Body of pancreas (tissue), 4 donors: ENCODE measurements around the gene NRP2.

ENCODE experiments used
- CTCF ChIP-seq, 7 experiments: fragments of 450-650 bp in 4 of 7; fragments of 200-600 bp in 3 of 7; sonication (generic) in 3 of 7; IDR thresholded peaks; one replicate each; pipeline ENCODE4 v1.5.1; 2016 to 2019; ENCODE audit warnings: antibody characterized with exemption in 7 of 7
- POLR2A ChIP-seq, 3 donors: fragments of 450-650 bp; IDR thresholded peaks; one replicate each; pipeline ENCODE4 v1.6.1; 2016; ENCODE audit warnings: antibody characterized with exemption in 3 of 3, mild to moderate bottlenecking in 2 of 3

- no peak for TF ChIP-seq CTCF (IDR thresholded peaks at IDR 0.05)
- no peak for TF ChIP-seq POLR2A (IDR thresholded peaks at IDR 0.05)
Measured at GRCh38 chr2:205770577-205770976, 88.3 kb downstream of the NRP2 start.
